Epidermal melanocyte (primary cell): ENCODE measurements around the gene MT1HL1.

ENCODE experiments used
- DNase-seq: peaks from one replicate; pipeline ENCODE4 v3.0.0; 2011; ENCODE audit warnings: low spot score; ENCODE audit not compliant: insufficient read length

Gene MT1HL1

GRCh38 chr1:237004116-237004515 lies at the start of gene MT1HL1:
Gene MT1HL1, minus strand, starts transcription at chr1:237004441. Its CDS starts 69 bp downstream, at chr1:237004372.
- DNase-seq: no peak

- no peak for DNase-seq
These were observed 46.7 kb upstream of the MT1HL1 start for GRCh38 chr1:237050915-237051314.

- DNase-seq: no peak
These were observed 45.9 kb upstream of the MT1HL1 start for GRCh38 chr1:237050185-237050584.

- DNase-seq: no peak
These were observed 44.6 kb upstream of the MT1HL1 start for GRCh38 chr1:237048803-237049202.

GRCh38 chr1:237045278-237046016 lies 41.2 kb upstream of the MT1HL1 start:
- DNase-seq: no peak

GRCh38 chr1:237043846-237044636 lies 39.8 kb upstream of the MT1HL1 start:
- DNase-seq: no peak

GRCh38 chr1:237042892-237043576 lies 38.8 kb upstream of the MT1HL1 start:
- DNase-seq: no peak

GRCh38 chr1:237042526-237042891 lies 38.3 kb upstream of the MT1HL1 start:
- DNase-seq: no peak

- no peak for DNase-seq
These were observed 37.7 kb upstream of the MT1HL1 start, which contains the start of gene RYR2 for GRCh38 chr1:237041795-237042525. Gene RYR2, plus strand, starts transcription at chr1:237042184. Its CDS starts 338 bp downstream, at chr1:237042522.

- no peak for DNase-seq
These were observed 37.2 kb upstream of the MT1HL1 start for GRCh38 chr1:237041461-237041794.

GRCh38 chr1:237040823-237041222 lies 36.6 kb upstream of the MT1HL1 start:
- DNase-seq: no peak

GRCh38 chr1:237038211-237038610 lies 34.0 kb upstream of the MT1HL1 start:
- DNase-seq: no peak

- DNase-seq: no peak
These were observed 31.5 kb upstream of the MT1HL1 start for GRCh38 chr1:237035759-237036158.

GRCh38 chr1:237033804-237034203 lies 29.6 kb upstream of the MT1HL1 start:
- DNase-seq: no peak

GRCh38 chr1:237033061-237033460 lies 28.8 kb upstream of the MT1HL1 start:
- DNase-seq: no peak

GRCh38 chr1:237032029-237032428 lies 27.8 kb upstream of the MT1HL1 start:
- DNase-seq: no peak

GRCh38 chr1:237031480-237031879 lies 27.2 kb upstream of the MT1HL1 start:
- no peak for DNase-seq

GRCh38 chr1:237029850-237030535 lies 25.8 kb upstream of the MT1HL1 start:
- DNase-seq: no peak

GRCh38 chr1:237029240-237029639 lies 25.0 kb upstream of the MT1HL1 start:
- no peak for DNase-seq

GRCh38 chr1:237025358-237026074 lies 21.3 kb upstream of the MT1HL1 start:
- no peak for DNase-seq
